GM21526 (cell line): Measurements from ENCODE around the gene CKAP4.

Experiments
- ATAC-seq: cut with Tn5 transposase; IDR thresholded peaks from one replicate; pipeline ENCODE4 v1.9.1; 2021; ENCODE audit warnings: moderate library complexity; ENCODE audit not compliant: unreplicated experiment, low FRiP score

Gene CKAP4

DNA sequence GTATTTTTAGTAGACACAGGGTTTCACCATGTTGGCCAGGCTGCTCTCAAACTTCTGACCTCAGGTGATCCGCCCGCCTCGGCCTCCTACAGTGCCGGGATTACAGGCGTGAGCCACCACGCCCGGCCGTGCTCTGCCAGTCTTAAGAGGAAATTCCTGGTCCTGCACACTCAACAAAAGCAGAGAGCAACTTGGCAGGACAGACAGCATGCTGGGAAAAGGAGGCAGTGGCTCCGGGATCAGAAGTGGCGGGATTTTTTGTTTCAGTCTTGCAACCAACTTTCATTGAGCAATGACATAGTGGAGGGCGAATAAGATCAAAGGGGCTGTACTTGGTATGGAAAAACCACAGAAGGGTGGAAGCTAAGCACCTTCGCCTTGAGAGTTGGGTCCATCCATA, 2.1 kb downstream of the CKAP4 start:
- ATAC-seq = no peak

- ATAC-seq = no peak
Measured at GRCh38 chr12:106243620-106244019, 4.2 kb downstream of the CKAP4 start.

- ATAC-seq = no peak
Measured at GRCh38 chr12:106240821-106241220, 7.0 kb downstream of the CKAP4 start.

GRCh38 chr12:106239951-106240335, 7.9 kb downstream of the CKAP4 start:
- ATAC-seq = no peak

DNA sequence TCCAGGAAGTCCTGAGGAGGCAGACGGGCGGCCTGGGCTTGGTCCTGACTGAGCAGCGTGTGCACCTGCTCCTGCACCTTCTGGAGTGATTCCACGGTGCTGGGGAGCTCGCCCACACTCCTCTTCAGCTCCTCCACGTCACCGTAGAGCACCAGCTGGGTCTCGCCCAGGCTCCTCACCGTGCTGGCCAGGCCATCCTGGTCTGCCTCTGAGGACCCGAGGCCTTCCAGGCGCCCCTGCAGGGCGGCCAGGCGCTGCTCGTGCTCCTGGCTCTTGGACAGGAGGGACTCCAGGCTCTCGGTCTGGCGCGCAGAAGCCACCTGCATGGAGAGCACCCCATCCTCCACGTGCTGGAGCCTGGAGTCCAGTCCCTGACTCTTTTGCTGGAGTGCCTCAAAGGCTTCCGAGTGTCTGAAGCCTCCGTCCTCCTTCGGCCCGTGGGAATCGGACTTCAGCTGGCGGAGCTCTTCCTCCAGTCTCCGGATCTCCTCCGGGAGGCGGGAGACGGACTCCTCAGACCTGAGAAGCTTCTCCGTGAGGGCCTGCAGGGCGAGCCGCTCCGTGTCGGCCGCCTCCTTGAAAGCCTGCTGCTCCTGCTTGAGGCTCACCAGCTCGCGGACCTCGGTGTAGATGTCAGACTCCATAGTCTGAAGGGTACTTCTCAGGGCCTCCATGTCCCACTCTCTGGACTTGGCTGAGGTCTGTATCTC, 8.4 kb downstream of the CKAP4 start:
- no peak for ATAC-seq

DNA sequence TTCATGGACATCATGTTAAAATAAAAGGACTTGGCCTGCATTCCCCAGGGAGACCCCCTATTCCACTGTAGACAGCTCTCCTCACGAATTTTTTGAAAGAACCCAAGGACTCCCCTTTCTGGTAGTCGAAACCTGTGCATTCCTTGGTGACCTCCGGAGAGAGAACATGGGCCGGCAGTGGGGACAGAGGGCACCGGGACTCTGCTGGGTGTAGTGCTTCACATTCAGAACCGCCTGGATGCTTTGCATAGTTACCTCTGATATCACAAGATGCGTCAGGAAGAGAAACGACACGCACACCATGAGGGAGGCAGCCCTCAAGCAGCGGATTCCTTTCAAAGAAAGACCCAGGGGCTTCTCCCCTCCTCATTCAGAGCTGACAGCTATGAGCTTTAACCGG, 9.7 kb downstream of the CKAP4 start:
- ATAC-seq = no peak

DNA sequence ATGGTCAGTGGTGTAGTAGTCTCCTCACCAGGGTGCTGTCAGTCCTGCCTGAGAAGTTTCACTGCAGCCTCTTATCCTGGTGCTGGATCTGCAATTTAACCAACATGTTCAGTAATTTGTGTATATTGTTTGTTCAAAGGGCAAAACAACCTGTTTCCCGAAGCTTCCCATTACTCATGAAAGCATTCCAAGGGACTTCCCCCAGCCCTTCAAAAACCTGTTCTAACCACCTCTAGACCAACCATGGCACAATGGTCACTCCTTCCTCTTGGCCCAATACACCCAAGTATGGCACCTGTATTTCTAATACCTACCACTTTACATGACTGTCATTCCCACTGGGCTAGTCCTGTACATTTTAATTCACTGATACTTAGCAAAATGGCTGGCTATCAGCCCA, 12.1 kb downstream of the CKAP4 start:
- no peak for ATAC-seq

GRCh38 chr12:106234449-106234848, 13.4 kb downstream of the CKAP4 start:
- no peak for ATAC-seq

DNA sequence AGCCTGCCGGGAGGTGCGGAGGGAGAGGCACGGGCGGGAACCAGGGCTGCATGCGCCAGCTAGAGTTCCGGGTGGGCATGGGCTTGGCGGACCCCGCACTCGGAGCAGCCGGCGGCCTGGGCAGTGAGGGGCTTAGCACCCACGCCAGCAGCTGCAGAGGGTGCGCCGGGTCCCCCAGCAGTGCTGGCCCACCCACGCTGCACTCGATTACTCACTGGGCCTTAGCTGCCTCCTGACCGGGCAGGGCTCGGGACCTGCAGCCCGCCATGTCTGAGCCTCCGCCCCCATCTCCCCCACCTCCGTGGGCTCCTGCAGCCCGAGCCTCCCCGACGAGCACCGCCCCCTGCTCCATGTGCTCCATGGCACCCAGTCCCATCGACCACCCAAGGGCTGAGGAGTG, 14.8 kb downstream of the CKAP4 start:
- no peak for ATAC-seq

GRCh38 chr12:106229036-106229591, 18.7 kb downstream of the CKAP4 start:
- no peak for ATAC-seq

DNA sequence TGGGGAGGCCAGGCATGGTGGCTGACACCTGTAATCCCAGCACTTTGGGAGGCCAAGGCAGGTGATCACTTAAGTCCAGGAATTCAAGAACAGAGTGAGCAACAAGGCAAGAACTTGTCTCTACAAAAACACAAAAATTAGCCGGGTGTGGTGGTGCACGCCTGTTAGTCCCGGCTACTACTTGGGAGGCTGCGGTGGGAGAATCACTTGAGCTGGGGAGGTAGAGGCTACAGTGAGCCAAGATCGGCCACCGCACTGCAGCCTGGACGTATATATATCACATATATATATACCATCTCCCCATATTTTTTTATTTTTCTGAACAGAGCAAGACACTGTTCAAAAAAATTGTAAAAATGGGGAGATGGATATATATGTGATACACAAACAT, 19.5 kb downstream of the CKAP4 start:
- no peak for ATAC-seq

GRCh38 chr12:106227641-106228319, 20.0 kb downstream of the CKAP4 start:
- no peak for ATAC-seq

GRCh38 chr12:106226884-106227640, 20.8 kb downstream of the CKAP4 start:
- ATAC-seq = no peak

- no peak for ATAC-seq
Measured at GRCh38 chr12:106224355-106224706, 23.5 kb downstream of the CKAP4 start.

GRCh38 chr12:106223485-106224354, 24.1 kb downstream of the CKAP4 start:
- no peak for ATAC-seq

- ATAC-seq = no peak
Measured at GRCh38 chr12:106220536-106220935, 27.3 kb downstream of the CKAP4 start.

DNA sequence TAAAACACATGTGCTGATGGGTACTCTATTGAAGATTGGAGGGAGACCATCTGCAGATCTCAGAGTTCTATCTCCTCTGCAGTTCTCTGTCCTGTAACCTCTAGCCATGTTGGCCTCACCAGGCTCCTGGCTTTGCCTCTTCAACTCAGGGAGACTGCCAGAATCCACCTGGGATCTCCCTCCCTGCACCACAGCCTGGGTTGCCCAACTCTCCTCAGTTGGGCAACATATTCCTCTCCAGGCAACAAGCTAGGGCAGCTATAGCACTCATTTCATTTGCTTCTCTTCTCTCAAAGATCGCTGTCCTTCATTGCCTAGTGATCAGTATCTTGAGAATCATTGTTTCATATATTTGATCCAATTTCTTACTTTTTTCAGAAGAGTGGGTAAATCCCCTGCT, 28.8 kb downstream of the CKAP4 start:
- ATAC-seq = no peak

DNA sequence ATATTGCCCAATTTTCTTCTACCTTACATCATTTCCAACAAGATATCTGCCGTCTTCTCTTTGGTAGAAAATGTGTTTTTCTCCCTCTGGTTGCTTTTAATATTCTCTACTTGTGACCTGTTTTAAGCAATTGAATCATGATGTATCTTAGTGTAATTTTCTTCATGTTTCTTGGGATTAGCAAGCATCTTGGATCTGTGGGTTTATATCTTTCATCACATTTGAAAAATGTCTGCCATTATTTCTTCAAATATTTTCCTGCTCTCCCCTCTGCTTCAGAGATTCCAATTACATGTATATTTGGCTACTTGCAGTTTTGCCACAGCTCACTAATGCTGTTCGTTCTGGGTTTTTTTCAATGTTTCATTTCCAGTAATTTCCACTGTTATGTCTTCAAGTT, 30.1 kb downstream of the CKAP4 start:
- no peak for ATAC-seq

DNA sequence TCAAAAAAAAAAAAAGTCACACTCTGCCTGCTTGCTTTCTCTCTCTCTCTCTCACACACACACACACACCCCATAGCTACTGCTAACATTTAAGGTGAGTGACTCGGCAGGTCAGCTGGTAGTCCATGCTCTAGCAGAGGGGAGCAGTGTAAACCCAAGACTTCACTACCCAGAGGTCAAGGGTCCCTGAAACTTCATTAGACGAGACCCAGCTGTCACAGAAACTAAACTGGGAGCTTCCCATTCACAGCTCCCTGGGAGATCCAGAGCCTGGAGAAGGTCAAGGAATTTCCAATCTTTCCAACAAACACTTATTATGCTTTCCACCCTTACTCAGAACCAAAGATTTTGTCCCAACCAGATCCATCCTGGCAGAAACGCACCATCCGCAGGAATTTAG, 33.2 kb downstream of the CKAP4 start:
- ATAC-seq = no peak

- no peak for ATAC-seq
Measured at GRCh38 chr12:106213662-106214061, 34.2 kb downstream of the CKAP4 start.

- no peak for ATAC-seq
Measured at GRCh38 chr12:106211973-106212372, 35.8 kb downstream of the CKAP4 start.
